T-helper 9 cell (primary cell): ENCODE data around the gene FBXL5.

Source experiments
- DNase-seq: peaks from one replicate; pipeline ENCODE4 v3.0.0-alpha.2; 2020

Gene FBXL5

GRCh38 chr4:15556511-15557092 lies 98.6 kb downstream of the FBXL5 start:
- no peak for DNase-seq
